Astrocyte of the hippocampus (primary cell): ENCODE measurements around the gene ANKRD18A.
A peak's percentile ranks its signal among the peaks of the same experiment; 100 is the strongest.
"Not testable (repeated sequence)": the region's sequence is repeated elsewhere in the genome, so short reads cannot be mapped to it uniquely, and the experiment has no call there.

Source experiments
- DNase-seq: peaks from one replicate; pipeline ENCODE4 v3.0.0; 2011; ENCODE audit warnings: low read depth, low spot score

The ANKRD18A gene

GRCh38 chr9:38626006-38626405 lies 5.6 kb upstream of the ANKRD18A start:
- DNase-seq = no peak

- DNase-seq = no peak
These were observed 2.6 kb upstream of the ANKRD18A start for GRCh38 chr9:38622951-38623350.

- peak; percentile 57 for DNase-seq
These were observed 1.9 kb upstream of the ANKRD18A start for GRCh38 chr9:38622288-38622674.

DNA sequence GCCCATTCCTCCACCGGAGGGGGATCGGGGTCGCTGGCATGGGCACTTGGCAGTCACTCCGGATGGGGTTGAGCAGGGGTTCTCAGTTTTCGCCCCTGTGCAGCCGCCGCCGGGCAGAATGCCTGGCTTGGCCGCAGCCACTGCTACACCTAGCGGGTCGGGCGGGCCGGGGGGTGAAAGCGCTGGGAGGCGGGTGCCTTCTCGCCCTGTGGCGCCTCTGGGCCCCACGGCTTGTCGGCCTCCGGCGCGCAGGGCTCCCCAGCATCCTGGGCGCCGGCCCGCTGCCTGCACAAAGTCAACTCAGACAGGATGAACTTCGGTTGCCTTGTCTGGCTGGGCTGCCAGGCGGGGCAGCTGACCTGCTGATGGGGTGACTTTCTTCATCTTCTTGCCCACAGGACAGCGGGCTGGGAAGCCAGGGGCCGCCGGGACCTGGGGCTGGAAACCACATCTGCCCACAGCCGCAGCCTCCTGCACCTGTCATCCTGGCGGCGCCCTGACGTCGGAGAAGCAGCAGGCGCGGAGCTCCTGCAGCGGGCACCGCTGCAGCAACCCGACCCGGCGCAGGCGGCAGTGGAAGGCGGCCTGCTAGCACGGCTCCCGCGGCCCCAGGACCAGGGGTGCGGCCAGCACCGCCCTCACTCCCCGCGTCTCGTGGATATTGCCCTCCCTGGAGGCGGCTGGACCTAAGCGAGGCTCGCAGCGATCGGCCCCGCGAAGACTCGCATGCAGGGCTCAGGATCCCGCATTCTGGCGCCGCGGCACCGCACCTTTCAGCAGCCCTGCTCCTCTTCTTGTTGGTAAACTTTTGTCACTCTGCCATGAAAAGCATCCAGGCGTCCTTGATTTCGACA lies 1.3 kb upstream of the ANKRD18A start:
- DNase-seq = peak; percentile 66

DNA sequence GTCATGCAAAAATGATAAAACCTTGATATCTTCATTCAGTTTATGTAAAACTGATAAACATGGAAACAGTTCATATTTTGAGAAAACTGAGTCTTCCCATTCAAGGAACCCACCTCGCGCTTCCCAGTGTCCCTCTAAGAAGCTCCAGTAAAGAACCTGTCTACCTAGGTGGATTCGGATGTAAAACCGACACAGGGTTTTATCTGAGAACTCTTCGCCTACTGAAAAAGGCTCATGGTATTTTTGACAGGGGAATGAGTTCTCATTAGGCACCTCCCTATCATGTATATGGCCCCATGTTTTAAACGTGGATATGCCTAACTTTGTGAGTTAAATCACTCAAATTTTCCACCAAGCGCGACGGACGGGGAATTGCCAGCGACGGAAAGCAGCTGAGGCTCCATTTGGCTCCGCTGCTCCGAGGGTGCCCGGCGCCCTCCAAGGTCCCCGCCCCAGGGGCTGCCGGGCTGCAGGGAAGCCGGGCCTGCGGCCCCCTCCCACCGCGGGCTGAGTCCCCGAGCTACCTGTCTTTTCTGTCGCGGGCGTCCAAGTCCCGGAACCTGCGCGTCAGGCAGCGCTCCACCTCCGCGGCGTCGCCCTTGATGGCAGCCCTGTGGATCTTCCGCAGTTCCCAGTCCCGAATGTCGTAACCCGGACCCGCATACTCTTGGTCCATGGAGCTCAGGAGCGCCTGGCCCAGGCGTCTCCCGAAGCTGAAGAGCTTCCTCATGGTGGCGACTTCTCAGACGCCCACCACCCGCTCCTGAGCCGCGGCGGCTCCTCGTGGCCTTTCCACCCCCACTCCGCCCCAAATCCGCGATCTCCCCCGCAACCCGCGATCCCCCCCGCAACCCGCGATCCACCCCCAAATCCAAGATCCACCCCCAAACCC lies 594 bp downstream of the ANKRD18A start:
- DNase-seq = peak; percentile 35

DNA sequence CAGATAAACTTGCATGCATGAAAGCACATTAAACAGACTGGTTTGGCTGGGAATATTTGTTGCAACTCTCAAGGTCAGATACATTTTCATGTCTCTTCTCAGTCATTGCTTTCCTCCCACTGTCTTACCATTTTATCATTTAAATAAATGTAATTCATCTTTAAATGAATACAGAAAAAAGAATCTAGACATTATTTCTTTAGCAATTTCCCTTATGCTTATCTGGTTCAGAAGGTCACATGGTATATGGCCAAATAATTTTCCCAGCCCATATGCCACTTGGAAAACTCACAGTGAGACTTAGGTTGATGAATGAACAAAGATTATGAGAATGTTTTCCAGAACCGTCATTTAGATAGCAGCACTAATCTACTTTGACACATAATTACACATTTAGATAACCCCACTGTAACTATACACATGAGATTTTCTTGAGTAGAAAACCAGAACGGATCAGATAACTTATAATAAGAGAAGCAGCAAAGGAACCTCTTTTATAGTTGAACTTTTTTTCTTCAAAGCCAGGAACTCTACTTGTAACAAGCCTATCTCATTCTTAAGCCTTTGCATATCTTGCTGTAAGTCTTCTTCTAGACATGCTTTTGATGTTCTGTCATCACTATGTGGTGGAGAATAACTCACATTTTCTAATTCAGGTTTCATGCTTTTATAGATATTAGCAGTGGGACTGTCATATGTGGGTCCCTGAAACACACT lies 22.2 kb downstream of the ANKRD18A start:
- not testable (repeated sequence) for DNase-seq

GRCh38 chr9:38595117-38595516 lies 25.3 kb downstream of the ANKRD18A start:
- not testable (repeated sequence) for DNase-seq

GRCh38 chr9:38591346-38592063 lies 28.9 kb downstream of the ANKRD18A start:
- peak; percentile 7 for DNase-seq

DNA sequence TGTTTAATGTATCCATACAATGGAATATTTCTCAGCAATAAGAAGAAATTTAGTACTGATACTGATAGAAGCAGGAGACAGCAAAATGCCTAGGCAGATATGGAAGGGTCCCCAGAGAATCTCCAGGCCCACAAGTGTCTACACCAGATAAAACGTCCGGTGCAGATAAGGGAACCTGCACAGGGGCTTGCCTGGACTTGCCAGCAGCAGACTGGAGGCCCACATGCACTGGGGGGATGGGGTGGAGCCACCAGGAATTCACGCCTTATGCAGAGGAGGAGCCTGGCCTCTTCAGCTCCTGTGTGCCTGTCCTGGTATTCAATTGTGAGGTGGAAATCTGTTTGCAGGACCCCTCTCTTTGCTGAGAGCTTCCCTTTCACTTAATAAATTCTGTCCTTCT lies 36.6 kb downstream of the ANKRD18A start:
- DNase-seq = not testable (repeated sequence)

DNA sequence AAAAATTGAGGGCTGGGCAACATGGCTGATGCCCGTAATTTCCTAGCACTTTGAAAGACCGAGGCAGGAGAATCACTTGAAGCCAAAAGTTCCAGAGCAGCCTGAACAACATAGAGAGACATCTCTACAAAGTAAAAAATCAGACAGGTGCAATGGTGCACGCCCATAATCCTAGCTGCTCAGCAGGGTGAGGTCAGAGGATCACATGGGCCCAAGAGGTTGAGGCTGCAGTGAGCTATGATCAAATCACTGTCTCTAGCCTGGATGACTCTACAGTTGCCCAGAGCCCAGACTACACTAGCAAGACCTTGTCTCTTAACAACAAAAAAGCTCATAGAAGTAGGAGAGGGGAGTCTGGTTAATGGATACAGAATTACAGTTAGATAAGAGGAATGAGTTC lies 40.3 kb downstream of the ANKRD18A start:
- not testable (repeated sequence) for DNase-seq

DNA sequence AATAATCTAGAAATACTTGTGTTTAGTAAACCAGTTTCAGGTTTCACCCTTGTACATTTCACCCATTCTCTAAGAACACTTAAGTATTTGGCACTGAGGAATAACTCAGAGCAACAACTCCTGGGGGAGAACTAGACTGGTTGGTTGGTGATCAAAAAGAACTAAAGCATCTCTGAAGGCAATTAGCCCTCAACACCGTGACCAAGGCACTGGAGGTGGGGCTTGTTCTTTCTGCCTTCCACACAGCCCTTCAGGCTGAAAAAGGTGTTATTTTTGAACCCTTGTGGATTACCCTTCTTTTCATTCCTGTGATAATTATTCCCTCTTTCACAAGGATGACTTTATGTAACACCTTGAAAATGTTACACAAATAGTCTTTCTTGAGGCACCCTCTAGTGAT lies 44.2 kb downstream of the ANKRD18A start:
- DNase-seq = not testable (repeated sequence)

DNA sequence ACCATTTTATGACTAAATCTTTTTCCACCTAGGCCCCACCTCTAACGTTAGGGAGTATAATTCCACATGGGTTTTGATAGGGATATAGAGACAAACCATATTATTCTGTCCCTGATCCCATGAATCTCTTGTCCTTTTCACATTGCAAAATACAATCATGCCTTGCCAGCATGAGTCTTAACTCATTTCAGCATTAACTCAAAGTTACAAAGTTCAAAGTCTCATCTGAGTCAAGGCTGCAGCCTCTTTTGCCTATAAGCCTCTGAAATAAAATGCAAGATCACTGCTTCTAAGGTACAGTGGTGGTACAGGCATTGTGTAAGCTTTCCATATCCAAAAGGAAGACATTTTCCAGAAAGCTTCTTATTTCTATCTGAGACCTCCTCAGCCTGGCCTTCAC lies 54.3 kb downstream of the ANKRD18A start:
- not testable (repeated sequence) for DNase-seq

- not testable (repeated sequence) for DNase-seq
These were observed 55.2 kb downstream of the ANKRD18A start for GRCh38 chr9:38565178-38565577.

GRCh38 chr9:38563911-38564310 lies 56.5 kb downstream of the ANKRD18A start:
- not testable (repeated sequence) for DNase-seq

DNA sequence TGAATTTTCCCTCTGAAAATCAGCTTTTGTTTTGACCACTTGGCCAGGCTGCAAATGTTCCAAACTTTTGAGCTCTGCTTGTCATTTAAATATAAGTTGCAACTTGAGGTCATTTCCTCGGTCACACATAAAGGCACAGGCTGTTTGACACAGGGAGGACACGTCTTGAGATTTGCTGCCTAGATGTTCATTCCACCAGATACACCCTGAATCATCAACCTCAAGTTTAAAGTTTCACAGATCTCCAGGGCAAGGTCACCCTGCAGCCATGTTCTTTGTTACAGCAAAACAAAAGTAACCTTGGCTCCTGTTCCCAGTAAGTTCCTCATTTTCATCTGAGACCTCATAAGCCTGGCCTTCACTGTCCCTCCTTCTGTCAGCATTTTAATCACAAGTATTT lies 59.3 kb downstream of the ANKRD18A start:
- DNase-seq = not testable (repeated sequence)

- DNase-seq = not testable (repeated sequence)
These were observed 61.2 kb downstream of the ANKRD18A start for GRCh38 chr9:38559172-38559571.

DNA sequence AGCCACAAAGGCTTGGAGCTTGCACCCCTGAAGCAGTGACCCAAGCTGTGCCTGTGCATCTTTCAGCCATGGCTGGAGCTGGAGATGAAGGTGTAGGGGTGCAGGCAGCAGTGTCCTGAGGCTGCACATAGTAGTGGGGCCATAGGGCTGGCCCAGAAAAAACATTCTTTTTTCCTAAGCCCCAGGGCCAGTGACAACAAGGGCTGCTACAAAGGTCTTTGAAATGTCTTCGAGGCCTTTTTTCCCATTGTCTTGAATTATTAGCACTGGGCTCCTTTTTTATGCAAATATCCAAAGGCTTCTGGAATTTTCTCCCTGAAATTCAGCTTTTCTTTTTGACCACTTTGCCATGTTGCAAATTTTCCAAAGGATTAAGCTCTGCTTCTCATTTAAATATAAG lies 62.6 kb downstream of the ANKRD18A start:
- not testable (repeated sequence) for DNase-seq

DNA sequence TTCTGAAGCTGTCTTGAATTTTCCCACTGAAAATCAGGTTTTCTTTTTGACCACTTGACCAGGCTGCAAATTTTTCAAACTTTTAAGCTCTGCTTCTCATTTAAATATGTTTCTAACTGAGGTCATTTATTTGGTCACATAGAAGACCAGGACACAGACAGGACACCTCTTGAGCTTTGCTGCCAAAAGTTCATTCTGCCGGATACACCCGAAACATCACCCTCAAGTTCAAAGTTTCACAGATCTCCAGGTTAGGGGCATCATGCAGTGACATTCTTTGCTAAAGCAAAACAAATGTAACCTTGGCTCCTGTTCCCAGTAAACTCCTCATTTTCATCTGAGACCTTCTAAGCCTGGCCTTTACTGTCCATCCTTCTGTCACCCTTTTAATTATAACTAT lies 65.4 kb downstream of the ANKRD18A start:
- not testable (repeated sequence) for DNase-seq

GRCh38 chr9:38553019-38553418 lies 67.4 kb downstream of the ANKRD18A start:
- not testable (repeated sequence) for DNase-seq

- DNase-seq = not testable (repeated sequence)
These were observed 73.8 kb downstream of the ANKRD18A start for GRCh38 chr9:38546497-38547163.
